Esophagus muscularis mucosa (tissue), 4 donors: ENCODE results near the gene MAP3K6. TPM values are rescaled to one million over a fixed set of nuclear protein-coding genes. Genes with fewer than 3 reads are reported as not detected.

Experiments
- DNase-seq: peaks from one replicate; pipeline ENCODE4 v3.0.0-alpha.2; 2017; ENCODE audit errors: extremely low spot score
- H3K27ac ChIP-seq, 4 donors: fragments of 200-600 bp; sonication (generic); replicated peaks in 1 of 4; 1 replicate in 3 of 4; 2 replicates in 1 of 4; pipeline ENCODE4 v1.5.1; 2016 to 2019; ENCODE audit warnings: mild to moderate bottlenecking in 1 of 4
- H3K27me3 ChIP-seq, 4 donors: fragments of 200-600 bp; sonication (generic); one replicate each; pipeline versions ENCODE4 v1.5.1 to v1.6.0; 2016 to 2019
- H3K36me3 ChIP-seq, 4 donors: fragments of 200-600 bp; sonication (generic); one replicate each; pipeline ENCODE4 v1.5.1; 2016 to 2019
- H3K4me1 ChIP-seq, 4 donors: fragments of 200-600 bp; sonication (generic); one replicate each; pipeline ENCODE4 v1.5.1; 2016 to 2019
- H3K4me3 ChIP-seq, 4 donors: fragments of 200-600 bp; sonication (generic); 1 replicate in 2 of 4; 2 replicates in 2 of 4; pipeline ENCODE4 v1.5.1; 2016 to 2019; ENCODE audit warnings: mild to moderate bottlenecking in 4 of 4, moderate library complexity in 1 of 4
- H3K9me3 ChIP-seq, 4 donors: fragments of 200-600 bp; sonication (generic); 1 replicate in 3 of 4; 2 replicates in 1 of 4; pipeline ENCODE4 v1.5.1; 2016 to 2019
- EP300 ChIP-seq: sonication (generic); formaldehyde crosslinking; IDR thresholded peaks from one replicate; pipeline ENCODE4 v1.6.1; 2017; ENCODE audit warnings: antibody characterized with exemption
- POLR2A ChIP-seq: fragments of 450-650 bp; IDR thresholded peaks from one replicate; pipeline ENCODE4 v1.6.1; 2017; ENCODE audit warnings: antibody characterized with exemption, moderate library complexity, mild to moderate bottlenecking, low read depth
- POLR2AphosphoS5 ChIP-seq, 2 donors: sonication (generic); formaldehyde crosslinking; IDR thresholded peaks; one replicate each; pipeline ENCODE4 v1.6.1; 2017; ENCODE audit warnings: antibody characterized with exemption in 2 of 2
- WGBS: methylation state at CpG from one replicate; pipeline ENCODE4 v1.1.5; 2018; 5-methylcytosine and 5-hydroxymethylcytosine counted together
- intact Hi-C: fragments of 100-400 bp; cut with DNase I; formaldehyde crosslinking; loops from one replicate; pipeline ENCODE4 v1.15.1; 2023
- total RNA-seq, 4 donors: library from RNA; depleted of rRNA; stranded (reverse); fragments of >200 nt; gene quantifications; one replicate each; pipeline versions ENCODE4 v1.1.0 to v1.2.1, GENCODE V29; 2016
- TF ChIP-seq, protein P1 (sequence below), 3 experiments: fragments of 200-600 bp in 2 of 3; fragments of 450-650 bp in 1 of 3; sonication (generic) in 2 of 3; IDR thresholded peaks; one replicate each; pipeline ENCODE4 v1.5.1; 2017 to 2019; ENCODE audit warnings: antibody characterized with exemption in 3 of 3, mild to moderate bottlenecking in 2 of 3, moderate library complexity in 1 of 3

The MAP3K6 gene
- total RNA-seq, 4 donors from 2014 or later = 29.7 to 80.1 (median 55.4) TPM

DNA sequence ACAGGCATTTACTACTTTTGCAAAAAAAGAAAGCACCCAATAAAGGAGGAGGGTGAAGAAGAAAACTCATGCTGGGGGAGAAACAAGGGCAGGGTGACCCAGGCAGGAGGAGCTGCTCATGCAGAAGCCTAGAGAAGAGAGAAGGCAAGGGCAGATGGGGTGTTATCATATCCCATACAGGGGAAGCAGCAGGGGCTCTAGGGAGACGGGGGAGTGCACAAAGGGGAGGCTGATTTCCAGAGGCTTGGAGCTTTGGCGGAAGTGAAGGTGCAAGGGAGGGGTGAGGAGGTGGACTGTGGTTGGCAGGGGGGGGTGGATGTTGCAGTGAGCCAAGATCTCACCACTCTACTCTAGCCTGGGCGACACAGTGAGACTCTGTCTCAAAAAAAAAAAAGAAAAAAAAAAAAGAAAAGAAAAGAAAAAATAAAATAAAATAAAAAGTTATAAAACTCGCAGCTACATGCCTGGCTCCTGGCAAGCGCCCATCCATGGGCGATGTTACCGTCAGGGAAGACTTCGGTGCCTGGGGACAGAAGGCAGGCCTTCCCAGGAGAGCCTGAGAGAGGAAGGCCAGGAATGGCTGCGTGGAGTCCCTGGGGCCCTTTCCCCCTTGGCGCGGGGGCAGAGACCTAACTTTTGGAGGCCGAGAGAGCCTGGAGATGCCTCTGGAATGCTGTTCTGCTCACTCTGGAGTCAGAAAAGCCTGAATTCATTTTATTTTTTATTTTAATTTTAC is 11.2 kb upstream of the MAP3K6 start:
- DNase-seq = no peak
- WGBS = 79% methylated on average over 12 of the region's 12 CpGs
- Histone ChIP-seq H3K4me3 (no peak overlapping the region), H3K36me3 (no peaks in the 10 kb centered on the region), H3K27me3 (peaks cover 0 to 10% (median 1%) of the 10 kb centered on the region in 4 donors), H3K27ac (no peak overlapping the region), H3K4me1 (peaks cover under 1 to 8% (median 2%) of the 10 kb centered on the region in 4 donors), H3K9me3 (no peaks in the 10 kb centered on the region)
- intact Hi-C loops = no loop called here
- no peak for TF ChIP-seq EP300
- no peak for TF ChIP-seq POLR2A
- TF ChIP-seq, protein P1, sequence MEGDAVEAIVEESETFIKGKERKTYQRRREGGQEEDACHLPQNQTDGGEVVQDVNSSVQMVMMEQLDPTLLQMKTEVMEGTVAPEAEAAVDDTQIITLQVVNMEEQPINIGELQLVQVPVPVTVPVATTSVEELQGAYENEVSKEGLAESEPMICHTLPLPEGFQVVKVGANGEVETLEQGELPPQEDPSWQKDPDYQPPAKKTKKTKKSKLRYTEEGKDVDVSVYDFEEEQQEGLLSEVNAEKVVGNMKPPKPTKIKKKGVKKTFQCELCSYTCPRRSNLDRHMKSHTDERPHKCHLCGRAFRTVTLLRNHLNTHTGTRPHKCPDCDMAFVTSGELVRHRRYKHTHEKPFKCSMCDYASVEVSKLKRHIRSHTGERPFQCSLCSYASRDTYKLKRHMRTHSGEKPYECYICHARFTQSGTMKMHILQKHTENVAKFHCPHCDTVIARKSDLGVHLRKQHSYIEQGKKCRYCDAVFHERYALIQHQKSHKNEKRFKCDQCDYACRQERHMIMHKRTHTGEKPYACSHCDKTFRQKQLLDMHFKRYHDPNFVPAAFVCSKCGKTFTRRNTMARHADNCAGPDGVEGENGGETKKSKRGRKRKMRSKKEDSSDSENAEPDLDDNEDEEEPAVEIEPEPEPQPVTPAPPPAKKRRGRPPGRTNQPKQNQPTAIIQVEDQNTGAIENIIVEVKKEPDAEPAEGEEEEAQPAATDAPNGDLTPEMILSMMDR (IDR thresholded peaks at IDR 0.05) = no peak
- TF ChIP-seq POLR2AphosphoS5 (IDR thresholded peaks at IDR 0.05) = no peak

DNA sequence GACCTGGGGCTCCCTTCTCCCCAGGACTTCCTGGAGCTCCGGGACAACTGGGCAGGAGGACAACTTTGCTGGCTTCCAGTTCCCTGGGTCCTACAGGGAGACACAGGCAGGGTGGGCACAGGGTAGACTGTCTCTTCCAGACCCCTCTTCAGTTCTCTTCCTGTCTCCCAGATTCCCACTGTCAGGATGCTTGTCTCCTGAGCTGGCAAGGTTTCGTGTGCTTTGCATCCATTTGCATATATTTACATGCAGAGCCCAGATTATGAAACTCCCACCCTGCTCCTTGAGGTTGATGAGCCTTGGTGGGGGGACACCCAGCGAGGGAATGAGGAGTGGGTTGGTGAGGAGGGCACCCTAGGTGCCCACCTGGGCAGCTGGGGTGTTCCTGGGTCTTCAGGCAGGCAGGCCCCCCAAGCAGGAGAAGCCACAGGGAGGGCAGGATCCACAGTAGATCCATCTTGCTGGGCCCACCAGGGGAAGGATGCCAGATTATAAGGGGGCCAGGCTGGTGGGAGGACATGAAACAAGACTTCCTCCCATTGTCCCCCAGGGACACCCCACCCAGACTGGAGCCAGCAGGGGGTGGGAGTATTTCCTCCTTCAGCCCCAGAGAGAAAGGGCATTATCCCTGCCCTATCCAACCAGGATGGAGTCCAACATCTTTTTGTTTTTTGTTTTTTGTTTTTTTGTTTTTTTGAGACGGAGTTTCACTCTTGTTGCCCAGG is 7.8 kb upstream of the MAP3K6 start, which contains the start of gene FCN3:
TSS of gene FCN3 (minus strand) at position 463 of the 725 bp plus-strand sequence. CDS start at position 457, 6 bp downstream.
- H3K4me3 ChIP-seq = no peak within 1 kb of the TSS
- peaks cover 0 to 8% (median under 1%) of the 10 kb centered on the region in 4 donors for H3K4me1 ChIP-seq
- H3K27ac ChIP-seq = no peak within 1 kb of the TSS
- intact Hi-C loops = no loop called here
- no peaks in the 10 kb centered on the region for H3K36me3 ChIP-seq
- TF ChIP-seq POLR2A (no peak), EP300 (no peak), POLR2AphosphoS5 (IDR thresholded peaks at IDR 0.05) (no peak)
- TF ChIP-seq, protein P1 (IDR thresholded peaks at IDR 0.05) = no peak
- DNase-seq = no peak
- no peaks in the 10 kb centered on the region for H3K27me3 ChIP-seq
- WGBS = 88% methylated on average over 4 of the region's 4 CpGs
- H3K9me3 ChIP-seq = no peaks in the 10 kb centered on the region

DNA sequence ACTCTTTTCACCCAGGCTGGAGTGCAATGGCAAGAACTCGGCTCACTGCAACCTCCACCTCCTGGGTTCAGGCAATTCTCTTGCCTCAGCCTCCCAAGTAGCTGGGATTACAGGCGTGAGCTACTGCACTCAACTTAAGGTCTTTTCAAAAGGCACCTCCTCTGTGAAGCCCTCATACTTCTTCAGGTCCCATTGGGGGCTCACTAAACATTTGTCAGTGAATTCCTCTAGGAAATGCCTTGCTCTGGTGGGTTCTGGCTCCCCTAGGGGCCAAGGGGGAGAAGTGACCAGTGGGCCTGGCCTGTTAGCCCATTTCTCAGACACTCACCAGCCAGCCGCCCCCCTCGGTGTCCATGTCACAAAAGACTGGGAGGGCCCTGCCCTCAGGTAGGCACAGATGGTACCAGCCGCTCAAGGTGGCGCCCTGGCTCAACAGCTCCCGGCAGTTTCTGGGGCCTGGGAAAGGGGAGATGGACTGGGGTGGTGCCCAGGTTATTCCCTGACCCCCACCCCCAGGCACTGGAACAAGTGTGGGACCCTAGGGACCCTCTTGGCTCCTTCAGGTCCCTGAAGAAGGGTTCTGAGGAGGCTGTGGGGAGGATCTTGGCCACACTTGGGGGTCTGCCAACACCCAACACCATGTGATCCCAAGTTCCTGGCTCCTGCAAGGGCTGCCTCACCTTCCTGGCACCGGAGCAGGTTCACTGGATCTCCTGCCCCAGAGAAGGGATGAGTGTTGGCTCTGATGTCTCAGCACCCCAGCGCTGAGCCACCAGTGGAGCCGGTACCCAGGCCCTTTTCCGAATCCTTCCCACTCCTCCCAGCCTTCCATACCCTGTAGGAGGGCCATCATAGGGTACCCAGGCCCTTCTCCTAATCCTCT is 6.3 kb upstream of the MAP3K6 start:
- intact Hi-C loops = no loop called here
- Histone ChIP-seq H3K27me3 (no peaks in the 10 kb centered on the region), H3K36me3 (no peaks in the 10 kb centered on the region), H3K27ac (no peak overlapping the region), H3K4me3 (no peak overlapping the region), H3K4me1 (peaks cover 8 to 23% (median 13%) of the 10 kb centered on the region in 4 donors), H3K9me3 (no peaks in the 10 kb centered on the region)
- WGBS = 88% methylated on average over 8 of the region's 11 CpGs
- DNase-seq = no peak
- no peak for TF ChIP-seq POLR2A
- TF ChIP-seq, protein P1 (IDR thresholded peaks at IDR 0.05) = peak in 1 of 3 experiments; percentile 6
- no peak for TF ChIP-seq POLR2AphosphoS5 (IDR thresholded peaks at IDR 0.05)
- no peak for TF ChIP-seq EP300

DNA sequence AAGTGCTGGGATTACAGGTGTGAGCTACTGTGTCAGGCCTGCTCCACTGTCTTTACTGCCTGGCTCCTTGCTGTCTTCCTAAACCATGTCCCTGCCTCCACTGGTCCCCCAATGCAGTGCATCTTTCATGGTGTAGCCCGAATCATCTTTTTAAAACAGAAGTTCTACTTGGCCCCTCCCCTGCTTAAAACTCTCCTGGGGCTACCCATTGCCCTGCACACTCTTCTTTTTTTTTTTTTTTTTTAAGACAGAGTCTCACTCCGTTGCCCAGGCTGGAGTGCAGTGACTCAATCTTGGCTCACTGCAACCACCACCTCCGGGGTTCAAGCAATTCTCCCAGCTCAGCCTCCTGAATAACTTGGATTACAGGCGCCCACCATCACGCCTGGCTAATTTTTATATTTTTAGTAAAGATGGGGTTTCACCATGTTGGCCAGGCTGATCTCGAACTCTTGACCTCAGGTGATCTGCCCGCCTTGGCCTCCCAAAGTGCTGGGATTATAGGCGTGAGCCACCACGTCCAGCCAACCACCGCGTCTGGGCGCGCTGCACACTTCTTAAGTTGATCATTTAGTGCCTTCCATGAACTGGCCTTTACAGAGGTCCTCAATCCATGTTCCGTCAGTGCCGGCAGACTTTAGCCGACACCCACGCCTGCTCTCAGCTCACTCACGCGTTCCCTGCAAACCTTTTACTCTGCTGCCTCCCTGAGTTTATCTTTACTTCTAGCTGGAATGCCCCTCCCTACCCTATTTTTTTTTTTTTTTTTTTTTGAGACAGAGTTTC is 5.5 kb upstream of the MAP3K6 start:
- Histone ChIP-seq H3K27ac (no peak overlapping the region), H3K9me3 (no peaks in the 10 kb centered on the region), H3K36me3 (no peaks in the 10 kb centered on the region), H3K27me3 (no peaks in the 10 kb centered on the region), H3K4me1 (peaks cover 16 to 27% (median 22%) of the 10 kb centered on the region in 4 donors), H3K4me3 (no peak overlapping the region)
- intact Hi-C loops = no loop called here
- DNase-seq = no peak
- 87% methylated on average over 19 of the region's 19 CpGs for WGBS
- TF ChIP-seq, protein P1 (IDR thresholded peaks at IDR 0.05) = no peak
- no peak for TF ChIP-seq POLR2A
- TF ChIP-seq EP300 = no peak
- no peak for TF ChIP-seq POLR2AphosphoS5 (IDR thresholded peaks at IDR 0.05)
